ENCODE measurements around the gene KCNE5.
"Not testable (repeated sequence)": the region's sequence is repeated elsewhere in the genome, so short reads cannot be mapped to it uniquely, and the experiment has no call there.

Gene KCNE5, protein sequence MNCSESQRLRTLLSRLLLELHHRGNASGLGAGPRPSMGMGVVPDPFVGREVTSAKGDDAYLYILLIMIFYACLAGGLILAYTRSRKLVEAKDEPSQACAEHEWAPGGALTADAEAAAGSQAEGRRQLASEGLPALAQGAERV
- total RNA-seq, result 0 to 0.20 (median 0.12) reads per million in 9 experiments

- Mint-ChIP-seq H3K4me1 (ENCODE audit: low read depth in 2 of 2) (no peaks in the 10 kb centered on the region), H3K4me3 (no peak within 1 kb of the TSS), H3K9me3 (no peaks in the 10 kb centered on the region), H3K36me3 (ENCODE audit: insufficient read depth) (no peaks in the 10 kb centered on the region), H3K27ac (no peak within 1 kb of the TSS), H3K27me3 (no peaks in the 10 kb centered on the region)
- DNase-seq (no peak), ATAC-seq (replicated peaks) (no peak)
Observed at GRCh38 chrX:109624641-109625616, at the start of gene KCNE5. Gene KCNE5, minus strand, starts transcription at chrX:109625172. Its CDS starts 152 bp downstream, at chrX:109625020.

- Mint-ChIP-seq H3K36me3 (ENCODE audit: insufficient read depth) (peaks cover 44% of the 10 kb centered on the region), H3K27me3 (no peaks in the 10 kb centered on the region), H3K4me3 (no peak overlapping the region), H3K27ac (no peak overlapping the region), H3K9me3 (no peaks in the 10 kb centered on the region), H3K4me1 (ENCODE audit: low read depth in 2 of 2) (no peaks in the 10 kb centered on the region)
- no peak for ATAC-seq (replicated peaks)
- DNase-seq, result no peak
Observed at GRCh38 chrX:109672239-109672638, 47.3 kb upstream of the KCNE5 start.

- peaks cover 43% of the 10 kb centered on the region for H3K36me3 Mint-ChIP-seq (ENCODE audit: insufficient read depth)
- not testable (repeated sequence) for ATAC-seq (replicated peaks)
Observed at GRCh38 chrX:109671170-109671569, 46.2 kb upstream of the KCNE5 start.

GRCh38 chrX:109667986-109668385 is 43.0 kb upstream of the KCNE5 start:
- no peak overlapping the region for H3K27ac Mint-ChIP-seq
- ATAC-seq (replicated peaks), result no peak
- DNase-seq, result no peak
- no peaks in the 10 kb centered on the region for H3K9me3 Mint-ChIP-seq
- no peaks in the 10 kb centered on the region for H3K4me1 Mint-ChIP-seq (ENCODE audit: low read depth in 2 of 2)
- H3K36me3 Mint-ChIP-seq (ENCODE audit: insufficient read depth), result peaks cover 51% of the 10 kb centered on the region
- no peaks in the 10 kb centered on the region for H3K27me3 Mint-ChIP-seq
- no peak overlapping the region for H3K4me3 Mint-ChIP-seq

More at GRCh38 chrX:109671170-109671569, 46.2 kb upstream of the KCNE5 start:
- DNase-seq; H3K9me3 Mint-ChIP-seq; H3K4me1 Mint-ChIP-seq (ENCODE audit: low read depth in 2 of 2); H3K27ac Mint-ChIP-seq; H3K4me3 Mint-ChIP-seq; H3K27me3 Mint-ChIP-seq: not testable (repeated sequence)

DNA sequence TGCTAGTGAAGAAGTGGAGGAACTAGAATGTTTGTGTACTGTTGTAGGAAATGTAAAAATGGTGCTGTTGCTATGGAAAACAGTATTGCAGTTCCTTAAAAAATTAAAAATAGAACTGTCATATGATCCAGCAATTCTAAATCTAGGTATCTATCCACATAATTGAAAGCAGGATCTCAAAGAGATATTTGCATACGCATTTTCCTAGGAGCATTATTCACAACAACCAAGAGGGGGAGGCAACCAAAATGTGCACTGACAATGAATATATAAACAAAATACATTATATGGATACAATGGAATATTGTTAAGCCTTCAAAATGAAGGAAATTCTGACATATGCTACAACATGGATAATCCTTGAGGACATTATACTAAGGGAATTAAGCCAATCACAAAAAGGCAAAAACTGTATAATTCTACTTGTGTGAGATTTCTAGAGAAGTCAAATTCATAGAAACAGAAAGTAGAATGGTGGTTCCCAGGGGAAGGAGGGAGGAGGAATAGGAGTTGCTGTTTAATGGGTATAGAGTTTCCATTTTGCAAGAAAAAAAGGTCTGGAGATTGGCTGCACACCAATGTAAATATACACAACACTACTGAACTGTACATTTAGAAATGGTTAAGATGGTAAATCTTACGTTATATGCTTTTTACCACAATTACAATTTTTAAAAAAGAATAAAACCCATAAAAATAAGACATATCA is 35.6 kb upstream of the KCNE5 start:
- no peak overlapping the region for H3K27ac Mint-ChIP-seq
- no peak overlapping the region for H3K4me3 Mint-ChIP-seq
- peaks cover 40% of the 10 kb centered on the region for H3K36me3 Mint-ChIP-seq (ENCODE audit: insufficient read depth)
- peaks cover 0 to 4% of the 10 kb centered on the region in 2 donors for H3K4me1 Mint-ChIP-seq (ENCODE audit: low read depth in 2 of 2)
- DNase-seq (no peak), ATAC-seq (replicated peaks) (no peak)
- peaks cover 0 to 7% of the 10 kb centered on the region in 2 donors for H3K9me3 Mint-ChIP-seq
- no peaks in the 10 kb centered on the region for H3K27me3 Mint-ChIP-seq

DNA sequence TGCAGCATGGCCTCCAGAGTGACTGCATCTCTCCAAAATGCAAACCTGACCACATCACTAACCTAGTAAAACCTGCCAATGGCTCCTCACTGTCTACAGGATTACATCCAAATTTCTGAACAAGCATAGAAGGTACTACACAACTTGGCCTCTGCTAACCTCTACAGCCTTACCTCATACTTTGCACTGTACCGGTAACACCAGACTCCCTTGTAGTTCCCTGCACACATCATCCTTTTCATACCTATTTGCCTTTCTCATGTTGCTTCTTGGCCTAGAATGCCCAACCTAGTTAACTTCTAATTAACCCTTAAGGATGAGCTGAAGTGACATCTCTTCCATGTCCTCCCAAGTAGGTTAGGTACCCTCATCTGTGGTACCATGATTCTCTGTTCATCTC is 33.4 kb upstream of the KCNE5 start:
- DNase-seq, result no peak
- no peak overlapping the region for H3K4me3 Mint-ChIP-seq
- peaks cover 30% of the 10 kb centered on the region for H3K36me3 Mint-ChIP-seq (ENCODE audit: insufficient read depth)
- peaks cover 0 to 7% of the 10 kb centered on the region in 2 donors for H3K9me3 Mint-ChIP-seq
- H3K27ac Mint-ChIP-seq, result no peak overlapping the region
- no peak for ATAC-seq (replicated peaks)
- H3K27me3 Mint-ChIP-seq, result no peaks in the 10 kb centered on the region
- peaks cover 0 to 6% of the 10 kb centered on the region in 2 donors for H3K4me1 Mint-ChIP-seq (ENCODE audit: low read depth in 2 of 2)

- H3K4me3 Mint-ChIP-seq; ATAC-seq (replicated peaks); H3K27me3 Mint-ChIP-seq; H3K27ac Mint-ChIP-seq; H3K4me1 Mint-ChIP-seq (ENCODE audit: low read depth in 2 of 2); DNase-seq; H3K9me3 Mint-ChIP-seq: not testable (repeated sequence)
- peaks cover 22% of the 10 kb centered on the region for H3K36me3 Mint-ChIP-seq (ENCODE audit: insufficient read depth)
Observed at GRCh38 chrX:109657364-109657763, 32.4 kb upstream of the KCNE5 start.

- peaks cover 0 to 6% of the 10 kb centered on the region in 2 donors for H3K4me1 Mint-ChIP-seq (ENCODE audit: low read depth in 2 of 2)
- ATAC-seq (replicated peaks) (no peak), DNase-seq (no peak)
- no peaks in the 10 kb centered on the region for H3K27me3 Mint-ChIP-seq
- H3K27ac Mint-ChIP-seq, result peak overlapping the region in 1 of 2 donors; percentile 65
- H3K4me3 Mint-ChIP-seq, result no peak overlapping the region
- H3K9me3 Mint-ChIP-seq, result peaks cover 0 to 7% of the 10 kb centered on the region in 2 donors
- H3K36me3 Mint-ChIP-seq (ENCODE audit: insufficient read depth), result peaks cover 22% of the 10 kb centered on the region
Observed at GRCh38 chrX:109656774-109657173, 31.8 kb upstream of the KCNE5 start.

DNA sequence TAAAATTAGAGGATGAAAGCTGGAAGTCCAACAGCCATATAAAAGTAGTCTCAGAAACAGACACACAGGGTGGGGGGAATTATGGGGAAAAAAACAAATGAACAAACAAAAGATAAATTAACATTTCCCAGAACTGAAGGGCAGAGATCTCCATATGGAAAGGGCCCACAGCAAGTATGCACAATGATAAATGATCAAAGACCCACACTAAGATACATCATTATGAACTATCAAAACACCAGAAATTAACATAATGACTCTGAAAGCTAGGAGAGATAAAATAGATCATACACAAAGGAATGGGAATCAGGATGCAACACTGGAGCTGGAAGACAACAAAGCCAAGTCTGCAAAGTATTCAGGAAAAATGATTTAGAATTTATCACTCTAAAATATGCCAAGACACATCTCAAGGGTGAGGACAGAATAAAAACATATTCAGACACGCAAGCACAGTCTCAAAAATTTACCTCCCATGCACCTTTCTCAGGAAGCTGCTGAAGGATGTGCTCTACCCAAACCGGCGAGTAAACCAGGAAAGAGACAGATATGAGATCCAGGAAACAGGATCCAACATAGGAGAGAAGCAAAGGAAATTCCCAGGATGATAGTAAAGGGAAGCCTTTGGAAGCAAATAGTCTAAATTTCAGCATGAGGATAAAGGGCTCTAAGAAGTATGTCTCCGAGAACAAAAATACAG is 30.7 kb upstream of the KCNE5 start:
- H3K9me3 Mint-ChIP-seq, result peaks cover 0 to 7% of the 10 kb centered on the region in 2 donors
- DNase-seq (no peak), ATAC-seq (replicated peaks) (no peak)
- peaks cover 22% of the 10 kb centered on the region for H3K36me3 Mint-ChIP-seq (ENCODE audit: insufficient read depth)
- H3K27me3 Mint-ChIP-seq, result no peaks in the 10 kb centered on the region
- peak overlapping the region in 1 of 2 donors; percentile 69 for H3K27ac Mint-ChIP-seq
- H3K4me1 Mint-ChIP-seq (ENCODE audit: low read depth in 2 of 2), result peaks cover 0 to 6% of the 10 kb centered on the region in 2 donors
- no peak overlapping the region for H3K4me3 Mint-ChIP-seq

GRCh38 chrX:109654516-109655109 is 29.6 kb upstream of the KCNE5 start:
- Mint-ChIP-seq H3K27me3 (no peaks in the 10 kb centered on the region), H3K36me3 (ENCODE audit: insufficient read depth) (peaks cover 16% of the 10 kb centered on the region), H3K4me3 (no peak overlapping the region), H3K4me1 (ENCODE audit: low read depth in 2 of 2) (peaks cover 0 to 6% of the 10 kb centered on the region in 2 donors), H3K9me3 (peaks cover 0 to 7% of the 10 kb centered on the region in 2 donors), H3K27ac (peak overlapping the region in 1 of 2 donors; percentile 69)
- DNase-seq (no peak), ATAC-seq (replicated peaks) (no peak)

DNA sequence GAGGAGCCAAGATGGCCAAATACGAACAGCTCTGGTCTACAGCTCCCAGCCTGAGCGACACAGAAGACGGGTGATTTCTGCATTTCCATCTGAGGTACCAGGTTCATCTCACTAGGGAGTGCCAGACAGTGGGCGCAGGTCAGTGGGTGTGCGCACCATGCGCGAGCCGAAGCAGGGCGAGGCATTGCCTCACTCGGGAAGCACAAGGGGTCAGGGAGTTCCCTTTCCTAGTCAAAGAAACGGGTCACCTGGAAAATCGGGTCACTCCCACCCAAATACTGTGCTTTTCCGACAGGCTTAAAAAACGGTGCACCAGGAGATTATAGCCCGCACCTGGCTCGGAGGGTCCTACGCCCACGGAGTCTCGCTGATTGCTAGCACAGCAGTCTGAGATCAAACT is 19.7 kb upstream of the KCNE5 start:
- not testable (repeated sequence) for H3K36me3 Mint-ChIP-seq (ENCODE audit: insufficient read depth); H3K4me3 Mint-ChIP-seq; H3K27ac Mint-ChIP-seq; H3K9me3 Mint-ChIP-seq; DNase-seq; ATAC-seq (replicated peaks); H3K27me3 Mint-ChIP-seq; H3K4me1 Mint-ChIP-seq (ENCODE audit: low read depth in 2 of 2)

DNA sequence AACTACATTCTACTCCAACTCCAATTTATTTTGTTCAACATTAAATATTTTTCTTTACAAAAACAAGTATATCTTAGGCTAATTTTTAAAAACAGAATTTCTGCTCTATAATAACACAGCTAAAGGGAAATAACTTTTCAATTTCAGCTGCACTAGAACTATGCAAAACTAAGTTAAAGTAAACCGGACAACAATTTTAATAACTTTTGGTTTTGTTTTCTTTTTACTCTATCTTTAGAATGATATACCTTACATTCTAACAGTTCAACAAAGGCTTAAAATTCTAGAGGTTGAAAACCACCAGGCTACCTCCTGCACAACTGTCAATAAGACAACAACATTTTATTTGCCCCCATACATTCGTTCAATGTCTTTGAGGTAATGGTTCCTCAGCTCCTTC is 18.7 kb upstream of the KCNE5 start:
- H3K9me3 Mint-ChIP-seq, result no peaks in the 10 kb centered on the region
- peaks cover 5 to 10% of the 10 kb centered on the region in 2 donors for H3K4me1 Mint-ChIP-seq (ENCODE audit: low read depth in 2 of 2)
- no peak overlapping the region for H3K4me3 Mint-ChIP-seq
- H3K36me3 Mint-ChIP-seq (ENCODE audit: insufficient read depth), result peaks cover 10% of the 10 kb centered on the region
- H3K27me3 Mint-ChIP-seq, result no peaks in the 10 kb centered on the region
- no peak overlapping the region for H3K27ac Mint-ChIP-seq
- DNase-seq (no peak), ATAC-seq (replicated peaks) (no peak)

- ATAC-seq (replicated peaks) (no peak), DNase-seq (no peak)
- H3K27ac Mint-ChIP-seq, result no peak overlapping the region
- no peaks in the 10 kb centered on the region for H3K9me3 Mint-ChIP-seq
- H3K27me3 Mint-ChIP-seq, result no peaks in the 10 kb centered on the region
- no peak overlapping the region for H3K4me3 Mint-ChIP-seq
- peaks cover 2% of the 10 kb centered on the region for H3K36me3 Mint-ChIP-seq (ENCODE audit: insufficient read depth)
- H3K4me1 Mint-ChIP-seq (ENCODE audit: low read depth in 2 of 2), result no peaks in the 10 kb centered on the region
Observed at GRCh38 chrX:109638158-109638557, 13.2 kb upstream of the KCNE5 start.

All from effector memory CD8-positive, alpha-beta T cell (primary cell).